GM12878 (cell line): ENCODE results near the gene ACAP2.

Experiments used
- CHD2 ChIP-seq: IDR thresholded peaks from 2 replicates; pipeline ENCODE4 v1.6.1; 2011; ENCODE audit warnings: low read depth, low read length, improper control_type of control experiment, borderline replicate concordance
- POLR2A ChIP-seq: IDR thresholded peaks from 2 replicates; pipeline ENCODE4 v1.6.1; 2011; ENCODE audit warnings: low read depth, mild to moderate bottlenecking, low read length

- TF ChIP-seq CHD2 (no peak), POLR2A (no peak)
Observed at GRCh38 chr3:195297446-195297845, 145.4 kb downstream of the ACAP2 start.
